Choroid plexus epithelial cell (primary cell): ENCODE results near the gene TRPM4.
"Not testable (repeated sequence)": the region's sequence is repeated elsewhere in the genome, so short reads cannot be mapped to it uniquely, and the experiment has no call there.

Experiments
- DNase-seq: peaks from one replicate; pipeline ENCODE4 v3.0.0-alpha.2; 2010; ENCODE audit warnings: low read depth
- H3K4me3 ChIP-seq: 2 replicates; pipeline ENCODE4 v1.5.1; 2011; ENCODE audit warnings: low read depth, mild to moderate bottlenecking, control low read depth, low read length, moderate library complexity
- TF ChIP-seq, protein P1 (sequence below): conservative IDR thresholded peaks from 2 replicates; pipeline ENCODE4 v1.5.1; 2011; ENCODE audit warnings: low read depth, mild to moderate bottlenecking, control low read depth, inconsistent platforms, low read length, moderate library complexity

TRPM4 gene

DNA sequence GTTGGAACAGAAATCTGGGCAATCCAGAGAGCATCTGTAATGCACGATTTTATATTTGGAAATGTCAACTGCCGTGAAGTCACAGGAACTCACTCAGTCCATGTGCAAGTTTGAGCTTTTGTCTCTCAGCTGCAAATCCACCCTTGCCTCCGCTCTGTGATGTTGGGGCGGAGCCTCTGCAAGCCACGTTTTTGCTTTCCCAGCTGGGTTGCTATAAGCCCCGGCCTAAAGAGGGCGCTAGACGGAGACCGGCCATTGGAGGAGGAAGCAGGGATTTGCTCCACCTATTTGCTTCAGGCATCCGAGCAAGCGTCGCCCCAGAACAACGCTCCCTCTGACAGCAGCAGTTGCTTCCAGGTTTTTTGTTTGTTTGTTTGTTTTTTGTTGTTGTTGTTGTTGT is 56.2 kb downstream of the TRPM4 start:
- DNase-seq: no peak
- TF ChIP-seq, protein P1, sequence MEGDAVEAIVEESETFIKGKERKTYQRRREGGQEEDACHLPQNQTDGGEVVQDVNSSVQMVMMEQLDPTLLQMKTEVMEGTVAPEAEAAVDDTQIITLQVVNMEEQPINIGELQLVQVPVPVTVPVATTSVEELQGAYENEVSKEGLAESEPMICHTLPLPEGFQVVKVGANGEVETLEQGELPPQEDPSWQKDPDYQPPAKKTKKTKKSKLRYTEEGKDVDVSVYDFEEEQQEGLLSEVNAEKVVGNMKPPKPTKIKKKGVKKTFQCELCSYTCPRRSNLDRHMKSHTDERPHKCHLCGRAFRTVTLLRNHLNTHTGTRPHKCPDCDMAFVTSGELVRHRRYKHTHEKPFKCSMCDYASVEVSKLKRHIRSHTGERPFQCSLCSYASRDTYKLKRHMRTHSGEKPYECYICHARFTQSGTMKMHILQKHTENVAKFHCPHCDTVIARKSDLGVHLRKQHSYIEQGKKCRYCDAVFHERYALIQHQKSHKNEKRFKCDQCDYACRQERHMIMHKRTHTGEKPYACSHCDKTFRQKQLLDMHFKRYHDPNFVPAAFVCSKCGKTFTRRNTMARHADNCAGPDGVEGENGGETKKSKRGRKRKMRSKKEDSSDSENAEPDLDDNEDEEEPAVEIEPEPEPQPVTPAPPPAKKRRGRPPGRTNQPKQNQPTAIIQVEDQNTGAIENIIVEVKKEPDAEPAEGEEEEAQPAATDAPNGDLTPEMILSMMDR: peak; percentile 30

DNA sequence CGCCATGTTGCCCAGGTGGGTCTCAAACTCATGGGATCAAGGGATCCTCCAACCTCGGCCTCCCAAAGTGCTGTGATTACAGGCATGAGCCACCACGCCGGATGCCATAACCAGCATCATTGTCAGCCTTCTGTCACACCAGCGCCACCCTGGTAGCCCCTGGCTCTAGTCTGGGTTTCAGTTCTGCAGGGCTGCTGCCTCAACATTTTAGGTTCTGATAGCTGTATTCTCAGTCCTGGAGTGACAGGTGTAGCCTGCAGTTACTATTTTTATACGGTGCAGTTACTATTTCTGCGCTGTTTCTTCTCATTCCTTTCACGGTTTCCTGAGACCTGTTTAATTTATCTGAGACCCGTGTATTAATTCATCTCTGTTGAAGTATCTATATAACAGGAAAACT is 57.1 kb downstream of the TRPM4 start:
- TF ChIP-seq, protein P1: no peak
- DNase-seq: no peak
- H3K4me3 ChIP-seq: no peak overlapping the region

More for the DNA sequence above, 56.2 kb downstream of the TRPM4 start:
- H3K4me3 ChIP-seq: no peak overlapping the region

DNA sequence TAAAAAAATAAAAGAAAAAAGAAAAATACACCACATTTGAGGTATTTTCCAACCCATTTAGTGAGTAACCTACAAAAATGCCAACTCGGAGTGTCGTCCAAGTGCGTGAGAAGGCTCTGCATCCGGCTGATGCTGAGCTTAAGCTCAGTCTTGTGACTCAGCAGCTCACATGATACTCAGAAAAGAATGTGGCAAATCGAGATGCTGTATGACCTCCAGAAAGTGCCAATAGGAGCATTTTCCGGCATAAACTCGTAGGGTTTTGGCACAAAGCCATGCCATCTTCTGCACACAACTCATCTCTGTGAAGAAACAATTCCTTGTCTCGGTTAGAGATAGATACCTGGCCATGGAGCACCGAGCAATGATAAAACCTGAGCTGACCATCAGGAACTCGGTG is 58.5 kb downstream of the TRPM4 start:
- no peak overlapping the region for H3K4me3 ChIP-seq
- DNase-seq: peak; percentile 20
- TF ChIP-seq, protein P1: no peak

DNA sequence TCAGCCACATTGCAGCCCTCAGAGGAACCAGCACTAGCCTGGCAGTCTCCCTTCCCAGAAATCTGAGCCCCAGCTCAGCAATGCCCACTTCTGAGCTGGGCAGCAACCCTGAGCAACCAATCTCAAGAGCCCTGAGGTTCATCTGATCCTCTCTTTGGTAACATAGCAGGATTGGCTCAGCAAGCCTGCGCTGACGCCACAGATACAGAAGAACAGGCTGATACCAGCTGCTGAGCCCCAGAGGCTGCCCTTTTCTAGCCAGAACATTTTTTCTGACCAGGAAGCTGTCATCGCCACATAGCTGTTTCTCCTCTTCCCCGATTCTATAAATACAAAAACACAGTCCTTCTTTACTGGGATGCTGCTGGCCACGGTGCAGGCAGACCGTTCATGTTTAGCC is 59.8 kb downstream of the TRPM4 start:
- no peak overlapping the region for H3K4me3 ChIP-seq
- peak; percentile 82 for DNase-seq
- TF ChIP-seq, protein P1: no peak

DNA sequence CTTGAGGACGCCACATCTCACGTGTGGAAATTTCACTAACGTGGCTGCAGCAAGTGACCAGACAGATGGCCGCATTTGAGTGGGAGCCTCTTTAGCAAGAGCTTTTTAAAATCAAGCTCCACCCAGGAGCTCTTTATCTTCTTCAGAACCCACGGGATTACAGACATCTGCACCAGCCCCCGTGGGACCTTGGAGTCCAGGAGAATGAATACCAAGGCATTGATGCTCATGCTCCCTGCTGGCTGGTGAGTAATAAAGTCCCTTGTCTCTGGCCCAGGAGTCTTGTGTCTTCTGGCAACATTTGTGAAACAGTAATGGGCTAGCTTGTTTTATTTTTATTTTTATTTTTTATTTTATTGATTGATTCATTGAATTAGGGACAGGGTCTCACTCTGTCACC is 64.4 kb downstream of the TRPM4 start:
- H3K4me3 ChIP-seq: no peak overlapping the region
- TF ChIP-seq, protein P1: no peak
- peak; percentile 28 for DNase-seq

DNA sequence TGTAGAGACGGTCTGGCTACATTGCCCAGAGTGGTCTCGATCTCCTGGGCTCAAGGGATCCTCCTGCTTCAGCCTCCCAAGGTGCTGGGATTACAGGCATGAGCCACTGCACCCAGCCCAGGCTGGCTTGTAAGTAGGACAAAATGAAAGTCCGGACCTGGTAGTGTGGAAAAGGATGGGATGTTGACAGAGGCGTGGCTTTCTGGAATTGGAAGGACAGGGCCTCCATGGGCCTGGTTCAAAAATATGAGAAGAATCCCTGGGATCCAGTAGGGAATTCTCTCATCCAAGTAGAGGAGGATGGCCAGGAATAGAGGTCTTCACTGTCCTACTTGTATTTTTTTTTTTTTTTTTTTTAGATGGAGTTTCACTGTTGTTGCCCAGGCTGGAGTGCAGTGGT is 64.9 kb downstream of the TRPM4 start:
- no peak for DNase-seq
- no peak overlapping the region for H3K4me3 ChIP-seq
- TF ChIP-seq, protein P1: no peak

DNA sequence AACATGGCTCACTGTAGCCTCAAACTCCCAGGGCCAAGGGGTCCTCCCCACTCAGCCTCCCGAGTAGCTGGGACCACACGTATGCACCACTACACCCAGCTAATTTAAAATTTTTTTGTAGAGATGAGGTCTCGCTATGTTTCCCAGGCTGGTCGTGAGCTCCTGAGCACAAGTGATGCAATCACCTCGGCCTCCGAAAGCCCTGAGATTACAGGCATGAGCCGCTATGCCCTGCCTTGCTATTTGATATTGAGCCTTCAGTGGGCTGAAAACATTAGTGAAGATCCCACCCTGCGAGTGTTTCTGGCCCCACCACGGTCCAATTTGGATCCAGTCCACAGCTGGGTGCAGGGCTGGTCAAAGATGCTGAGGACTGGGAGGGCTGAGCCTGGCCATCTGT is 65.9 kb downstream of the TRPM4 start:
- no peak for DNase-seq
- TF ChIP-seq, protein P1: no peak
- H3K4me3 ChIP-seq: no peak overlapping the region

DNA sequence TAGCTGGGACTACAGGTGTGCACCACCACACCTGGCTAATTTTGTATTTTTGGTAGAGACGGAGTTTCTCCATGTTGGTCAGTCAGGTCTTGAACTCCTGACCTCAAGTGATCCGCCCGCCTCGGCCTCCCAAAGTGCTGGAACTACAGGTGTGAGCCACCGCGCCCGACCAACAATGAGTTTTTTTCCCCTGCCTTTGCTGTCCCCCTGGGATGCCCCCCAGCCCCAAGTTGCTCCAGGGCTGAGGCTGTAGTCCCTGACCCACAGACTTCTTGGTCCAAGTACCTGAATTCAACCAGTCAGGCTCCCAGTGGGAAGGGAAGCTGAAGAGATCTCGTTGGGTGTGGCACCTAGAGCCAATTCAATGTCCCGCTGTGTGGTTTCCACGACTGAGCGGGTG is 66.8 kb downstream of the TRPM4 start:
- not testable (repeated sequence) for H3K4me3 ChIP-seq, DNase-seq
